Testis (tissue), 3 donors: ENCODE results near the gene STIM1. TPM values are rescaled to one million over a fixed set of nuclear protein-coding genes. Genes with fewer than 3 reads are reported as not detected.

ENCODE experiments used
- DNase-seq: peaks from one replicate; pipeline ENCODE4 v3.0.0-alpha.2; 2019
- H3K27ac ChIP-seq, 2 donors: fragments of 200-600 bp; sonication (generic); one replicate each; pipeline ENCODE4 v1.5.1; 2019
- H3K27me3 ChIP-seq: fragments of 200-600 bp; sonication (generic); one replicate; pipeline ENCODE4 v1.5.1; 2019
- H3K36me3 ChIP-seq: fragments of 200-600 bp; sonication (generic); one replicate; pipeline ENCODE4 v1.5.1; 2017; ENCODE audit warnings: low read depth; ENCODE audit errors: missing control alignments
- H3K4me1 ChIP-seq: fragments of 200-600 bp; sonication (generic); one replicate; pipeline ENCODE4 v1.5.1; 2019
- H3K4me3 ChIP-seq, 2 donors: fragments of 200-600 bp; sonication (generic); one replicate each; pipeline ENCODE4 v1.5.1; 2017 to 2019
- H3K9me3 ChIP-seq: fragments of 200-600 bp; sonication (generic); one replicate; pipeline ENCODE4 v1.5.1; 2017
- POLR2A ChIP-seq: fragments of 450-650 bp; IDR thresholded peaks from one replicate; pipeline ENCODE4 v1.6.1; 2017; ENCODE audit warnings: antibody characterized with exemption, mild to moderate bottlenecking, moderate library complexity
- WGBS, 2 donors: methylation state at CpG; one replicate each; pipeline ENCODE4 v1.1.5; 2018; 5-methylcytosine and 5-hydroxymethylcytosine counted together
- intact Hi-C: fragments of 100-400 bp; cut with DNase I; formaldehyde crosslinking; loops from one replicate; pipeline ENCODE4 v1.15.1; 2023; ENCODE audit warnings: low total_unique reads
- polyA plus RNA-seq: library from polyadenylated mRNA; stranded (reverse); fragments of 350-450 nt; fragmentation: Illumina TruSeq; extraction: RNeasy Lipid Tissue Mini Kit (QIAGEN cat#74804); gene quantifications from one replicate; pipeline ENCODE4 v1.2.3, GENCODE V29; 2014; ENCODE audit warnings: low read depth, low replicate concordance; ENCODE audit not compliant: insufficient read depth
- small RNA-seq, 2 donors: library from RNA; depleted of rRNA; stranded (forward); fragments of <200 nt; gene quantifications; one replicate each; pipeline ENCODE3, GENCODE V24; 2016
- total RNA-seq, 2 donors: library from RNA; depleted of rRNA; stranded (reverse); fragments of >200 nt; gene quantifications; one replicate each; pipeline ENCODE4 v1.2.3, GENCODE V29; 2016
- TF ChIP-seq, protein P1 (sequence below), 3 experiments: fragments of 450-650 bp in 2 of 3; fragments of 200-600 bp in 1 of 3; sonication (generic) in 1 of 3; IDR thresholded peaks; one replicate each; pipeline ENCODE4 v1.5.1; 2016 to 2019; ENCODE audit warnings: antibody characterized with exemption in 3 of 3, mild to moderate bottlenecking in 2 of 3, moderate library complexity in 1 of 3

STIM1 gene
- total and polyA plus RNA-seq, 3 donors from 2014 or later, result 78.2 to 95.5 (median 87.1) TPM

DNA sequence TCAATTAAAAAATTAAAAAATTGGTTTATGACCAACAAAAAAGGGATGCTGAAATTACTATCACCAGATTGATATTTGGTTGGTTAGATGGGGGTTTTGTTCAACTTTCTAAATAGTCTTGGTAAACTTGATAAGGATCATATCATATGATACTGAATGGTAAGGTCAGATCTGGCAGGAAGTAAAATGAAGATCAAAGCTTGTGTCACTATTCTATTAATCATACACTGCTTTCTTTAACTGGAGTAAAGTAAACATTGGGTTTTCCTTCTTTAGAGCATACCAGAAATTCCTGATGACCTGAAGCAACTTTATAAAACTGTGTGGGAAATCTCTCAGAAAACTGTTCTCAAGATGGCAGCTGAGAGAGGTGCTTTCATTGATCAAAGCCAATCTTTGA lies 279.3 kb downstream of the STIM1 start:
- Histone ChIP-seq H3K4me1 (no peaks in the 10 kb centered on the region), H3K9me3 (no peaks in the 10 kb centered on the region), H3K27me3 (no peaks in the 10 kb centered on the region), H3K4me3 (no peak overlapping the region), H3K36me3 (no peaks in the 10 kb centered on the region), H3K27ac (no peak overlapping the region)
- DNase-seq, result no peak
- intact Hi-C loops, result no loop called here
- TF ChIP-seq POLR2A, result no peak
- TF ChIP-seq, protein P1, sequence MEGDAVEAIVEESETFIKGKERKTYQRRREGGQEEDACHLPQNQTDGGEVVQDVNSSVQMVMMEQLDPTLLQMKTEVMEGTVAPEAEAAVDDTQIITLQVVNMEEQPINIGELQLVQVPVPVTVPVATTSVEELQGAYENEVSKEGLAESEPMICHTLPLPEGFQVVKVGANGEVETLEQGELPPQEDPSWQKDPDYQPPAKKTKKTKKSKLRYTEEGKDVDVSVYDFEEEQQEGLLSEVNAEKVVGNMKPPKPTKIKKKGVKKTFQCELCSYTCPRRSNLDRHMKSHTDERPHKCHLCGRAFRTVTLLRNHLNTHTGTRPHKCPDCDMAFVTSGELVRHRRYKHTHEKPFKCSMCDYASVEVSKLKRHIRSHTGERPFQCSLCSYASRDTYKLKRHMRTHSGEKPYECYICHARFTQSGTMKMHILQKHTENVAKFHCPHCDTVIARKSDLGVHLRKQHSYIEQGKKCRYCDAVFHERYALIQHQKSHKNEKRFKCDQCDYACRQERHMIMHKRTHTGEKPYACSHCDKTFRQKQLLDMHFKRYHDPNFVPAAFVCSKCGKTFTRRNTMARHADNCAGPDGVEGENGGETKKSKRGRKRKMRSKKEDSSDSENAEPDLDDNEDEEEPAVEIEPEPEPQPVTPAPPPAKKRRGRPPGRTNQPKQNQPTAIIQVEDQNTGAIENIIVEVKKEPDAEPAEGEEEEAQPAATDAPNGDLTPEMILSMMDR (IDR thresholded peaks at IDR 0.05), result no peak

DNA sequence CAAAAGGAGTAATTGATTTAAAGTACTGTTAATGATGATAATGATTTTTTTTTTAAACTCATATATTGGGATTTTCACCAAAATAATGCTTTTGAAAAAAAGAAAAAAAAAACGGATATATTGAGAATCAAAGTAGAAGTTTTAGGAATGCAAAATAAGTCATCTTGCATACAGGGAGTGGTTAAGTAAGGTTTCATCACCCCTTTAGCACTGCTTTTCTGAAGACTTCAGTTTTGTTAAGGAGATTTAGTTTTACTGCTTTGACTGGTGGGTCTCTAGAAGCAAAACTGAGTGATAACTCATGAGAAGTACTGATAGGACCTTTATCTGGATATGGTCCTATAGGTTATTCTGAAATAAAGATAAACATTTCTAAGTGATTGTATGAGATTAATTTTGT lies 283.0 kb downstream of the STIM1 start:
- DNase-seq, result no peak
- Histone ChIP-seq H3K36me3 (no peaks in the 10 kb centered on the region), H3K4me3 (no peak overlapping the region)

DNA sequence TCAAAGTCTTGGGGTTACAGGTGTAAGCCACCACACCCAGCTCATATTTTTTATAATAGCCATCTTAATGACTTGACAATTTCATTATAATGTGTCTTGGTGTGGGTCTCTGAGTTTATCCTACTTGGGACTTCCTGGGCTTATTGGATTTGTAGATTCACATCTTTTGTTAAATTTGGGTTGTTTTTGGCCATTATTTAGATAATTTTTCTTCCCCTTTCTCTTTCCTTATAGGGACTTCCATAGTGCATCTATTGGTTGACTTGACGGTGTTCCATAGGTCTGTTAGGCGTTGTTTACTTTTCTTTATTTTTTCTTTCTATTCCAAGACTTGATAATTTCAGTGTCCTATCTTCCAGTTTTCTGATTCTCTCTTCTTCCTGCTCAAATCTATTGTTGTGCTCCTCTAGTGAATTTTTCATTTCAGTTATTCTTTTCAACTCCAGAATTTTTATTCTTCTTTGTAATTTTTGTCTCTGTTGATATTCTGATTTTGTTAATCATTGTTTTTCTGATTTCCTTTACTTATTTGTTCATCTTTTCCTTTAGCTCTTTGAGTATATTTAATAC lies 284.7 kb downstream of the STIM1 start:
- intact Hi-C loops, result no loop called here
- H3K9me3 ChIP-seq, result no peaks in the 10 kb centered on the region
- DNase-seq, result no peak
- TF ChIP-seq POLR2A, result no peak
- TF ChIP-seq, protein P1 (IDR thresholded peaks at IDR 0.05), result no peak
- no peak overlapping the region for H3K4me3 ChIP-seq
- H3K27ac ChIP-seq, result no peak overlapping the region
- H3K36me3 ChIP-seq, result no peaks in the 10 kb centered on the region
- H3K4me1 ChIP-seq, result no peaks in the 10 kb centered on the region
- 98 to 99% methylated on average over 2 of the region's 2 CpGs for WGBS, 2 donors
- no peaks in the 10 kb centered on the region for H3K27me3 ChIP-seq

More for the DNA sequence above, 283.0 kb downstream of the STIM1 start:
- intact Hi-C loops, result no loop called here
- TF ChIP-seq POLR2A, result no peak
- TF ChIP-seq, protein P1 (IDR thresholded peaks at IDR 0.05), result no peak
- no peaks in the 10 kb centered on the region for H3K9me3 ChIP-seq
- H3K4me1 ChIP-seq, result no peaks in the 10 kb centered on the region
- WGBS, 2 donors, result 80% methylated on average over 1 of the region's 1 CpG
- H3K27ac ChIP-seq, result no peak overlapping the region
- H3K27me3 ChIP-seq, result no peaks in the 10 kb centered on the region

Small RNAs within 50 kb of the gene (small RNA-seq; reads per million reads assigned to genes)
- 0 reads per million in 2 donors for gene AC087441.2
- gene RF00409, result 0 reads per million in 2 donors
- 0 reads per million in 2 donors for gene RPS29P20

Other genes starting within 250 kb of the STIM1 start
- 10 to 100 TPM in 1 of 2 donors, 1 to 10 TPM in 1; 9.9 to 31.7 TPM for gene ART5, start 213.7 kb upstream of the STIM1 start, total RNA-seq
- 50.8 TPM for gene ART5, start 213.7 kb upstream of the STIM1 start, polyA plus RNA-seq
- under 1 TPM in 1 of 2 donors, not detected in 1; 0.79 TPM for gene ART1, start 210.5 kb upstream of the STIM1 start, total RNA-seq
- gene ART1, start 210.5 kb upstream of the STIM1 start, polyA plus RNA-seq, result 0.79 TPM
- gene CHRNA10, start 184.3 kb upstream of the STIM1 start, total RNA-seq, result 1 to 10 TPM; 2.5 to 4.5 TPM
- gene CHRNA10, start 184.3 kb upstream of the STIM1 start, polyA plus RNA-seq, result 1.8 TPM
- gene NUP98, start 58.1 kb upstream of the STIM1 start, total RNA-seq, result 100 to 1,000 TPM; 211 to 354 TPM
- 280 TPM for gene NUP98, start 58.1 kb upstream of the STIM1 start, polyA plus RNA-seq
- gene PGAP2, start 47.1 kb upstream of the STIM1 start, total RNA-seq, result 10 to 100 TPM; 40.5 to 56.8 TPM
- gene PGAP2, start 47.1 kb upstream of the STIM1 start, polyA plus RNA-seq, result 54.4 TPM
- gene RHOG, start 14.7 kb upstream of the STIM1 start, total RNA-seq, result 10 to 100 TPM; 36.1 to 58.3 TPM
- gene RHOG, start 14.7 kb upstream of the STIM1 start, polyA plus RNA-seq, result 37.1 TPM
- gene RRM1, start 239.1 kb downstream of the STIM1 start, total RNA-seq, result 10 to 100 TPM; 31.4 to 48.3 TPM
- 45.9 TPM for gene RRM1, start 239.1 kb downstream of the STIM1 start, polyA plus RNA-seq